Erythroblast (primary cell): ENCODE measurements around the gene FNIP1.

Source experiments
- GATA1 ChIP-seq: IDR thresholded peaks from 2 replicates; pipeline ENCODE4 v1.6.1; 2011; ENCODE audit warnings: low read depth, mild to moderate bottlenecking, control low read depth, low read length, moderate library complexity
- POLR2A ChIP-seq: IDR thresholded peaks from 2 replicates; pipeline ENCODE4 v1.6.1; 2011; ENCODE audit warnings: mild to moderate bottlenecking, low read length

GRCh38 chr5:131767891-131768290 is 28.9 kb downstream of the FNIP1 start:
- TF ChIP-seq POLR2A (no peak), GATA1 (no peak)
